ENCODE data around the gene TRANK1.
A peak's percentile ranks its signal among the peaks of the same experiment; 100 is the strongest.

The TRANK1 gene

DNA sequence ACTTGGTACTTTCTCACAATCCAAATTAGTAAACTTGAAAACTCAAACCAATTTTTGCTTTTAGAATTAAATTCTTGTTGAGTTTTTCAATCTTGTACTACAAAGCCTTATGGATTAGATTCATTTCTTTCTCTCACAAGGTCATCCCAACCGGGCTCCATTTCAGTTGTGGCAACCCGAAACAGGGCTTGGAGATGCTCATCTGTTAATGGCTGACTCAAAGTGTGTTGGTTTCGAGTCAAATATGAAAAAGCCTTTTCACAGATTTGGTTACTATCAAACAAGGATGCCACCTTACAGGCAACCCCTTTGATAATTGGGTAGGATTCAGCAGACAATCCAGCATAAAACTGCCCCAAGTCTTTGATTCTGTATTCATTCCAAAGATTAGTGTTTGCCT, 46.3 kb upstream of the TRANK1 start (continued):
- TF ChIP-seq ZNF548 (tag by site-specific recombination; IDR thresholded peaks at IDR 0.05) (no peak), ZNF404 (tag by site-specific recombination; IDR thresholded peaks at IDR 0.05) (no peak)
- TF ChIP-seq, protein P1, sequence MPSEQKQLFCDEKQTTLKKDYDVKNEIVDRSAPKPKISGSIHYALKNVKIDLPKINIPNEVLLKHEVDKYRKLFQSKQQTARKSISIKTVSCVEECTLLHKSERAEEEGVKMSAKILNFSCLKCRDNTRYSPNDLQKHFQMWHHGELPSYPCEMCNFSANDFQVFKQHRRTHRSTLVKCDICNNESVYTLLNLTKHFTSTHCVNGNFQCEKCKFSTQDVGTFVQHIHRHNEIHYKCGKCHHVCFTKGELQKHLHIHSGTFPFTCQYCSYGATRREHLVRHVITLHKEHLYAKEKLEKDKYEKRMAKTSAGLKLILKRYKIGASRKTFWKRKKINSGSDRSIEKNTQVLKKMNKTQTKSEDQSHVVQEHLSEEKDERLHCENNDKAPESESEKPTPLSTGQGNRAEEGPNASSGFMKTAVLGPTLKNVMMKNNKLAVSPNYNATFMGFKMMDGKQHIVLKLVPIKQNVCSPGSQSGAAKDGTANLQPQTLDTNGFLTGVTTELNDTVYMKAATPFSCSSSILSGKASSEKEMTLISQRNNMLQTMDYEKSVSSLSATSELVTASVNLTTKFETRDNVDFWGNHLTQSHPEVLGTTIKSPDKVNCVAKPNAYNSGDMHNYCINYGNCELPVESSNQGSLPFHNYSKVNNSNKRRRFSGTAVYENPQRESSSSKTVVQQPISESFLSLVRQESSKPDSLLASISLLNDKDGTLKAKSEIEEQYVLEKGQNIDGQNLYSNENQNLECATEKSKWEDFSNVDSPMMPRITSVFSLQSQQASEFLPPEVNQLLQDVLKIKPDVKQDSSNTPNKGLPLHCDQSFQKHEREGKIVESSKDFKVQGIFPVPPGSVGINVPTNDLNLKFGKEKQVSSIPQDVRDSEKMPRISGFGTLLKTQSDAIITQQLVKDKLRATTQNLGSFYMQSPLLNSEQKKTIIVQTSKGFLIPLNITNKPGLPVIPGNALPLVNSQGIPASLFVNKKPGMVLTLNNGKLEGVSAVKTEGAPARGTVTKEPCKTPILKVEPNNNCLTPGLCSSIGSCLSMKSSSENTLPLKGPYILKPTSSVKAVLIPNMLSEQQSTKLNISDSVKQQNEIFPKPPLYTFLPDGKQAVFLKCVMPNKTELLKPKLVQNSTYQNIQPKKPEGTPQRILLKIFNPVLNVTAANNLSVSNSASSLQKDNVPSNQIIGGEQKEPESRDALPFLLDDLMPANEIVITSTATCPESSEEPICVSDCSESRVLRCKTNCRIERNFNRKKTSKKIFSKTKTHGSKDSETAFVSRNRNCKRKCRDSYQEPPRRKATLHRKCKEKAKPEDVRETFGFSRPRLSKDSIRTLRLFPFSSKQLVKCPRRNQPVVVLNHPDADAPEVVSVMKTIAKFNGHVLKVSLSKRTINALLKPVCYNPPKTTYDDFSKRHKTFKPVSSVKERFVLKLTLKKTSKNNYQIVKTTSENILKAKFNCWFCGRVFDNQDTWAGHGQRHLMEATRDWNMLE (tag by site-specific recombination; conservative IDR thresholded peaks at IDR 0.05; ENCODE audit: low read depth): no peak

DNA sequence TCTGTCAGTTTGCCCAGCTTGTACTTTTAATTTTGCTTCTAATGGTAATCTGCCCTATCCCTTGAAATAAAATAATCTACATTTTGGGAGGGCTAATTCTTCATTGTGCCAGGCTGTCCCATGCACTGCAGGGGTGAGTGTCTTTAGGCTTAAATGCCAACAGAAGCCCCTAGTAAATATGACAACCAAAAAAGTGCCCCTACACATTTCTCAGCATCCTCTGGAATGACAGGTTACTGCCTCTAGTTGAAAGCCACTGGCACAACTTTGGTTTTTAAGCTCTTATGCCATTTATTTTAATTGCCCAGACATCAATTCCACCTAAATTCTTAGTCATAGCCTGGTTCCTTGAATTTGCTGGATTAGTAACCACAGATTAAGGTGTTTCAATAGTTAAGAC, 44.7 kb upstream of the TRANK1 start:
- H3K27ac ChIP-seq (ENCODE audit: extremely low read depth, low read depth, low read length): no peak overlapping the region
- H3K4me3 ChIP-seq (ENCODE audit: low read depth, low read length): peak overlapping the region; percentile 17
- no peaks in the 10 kb centered on the region for H3K4me1 ChIP-seq (ENCODE audit: control insufficient read depth, insufficient read depth, low read length)
- ChIA-PET CTCF (interaction anchor here (0.6 kb wide), 1 partner anchor 346 kb away, joined by 3 read pairs; no protein-coding TSS in a partner anchor), POLR2A (no interaction called here)
- no peaks in the 10 kb centered on the region for H3K9me3 ChIP-seq (ENCODE audit: control insufficient read depth, insufficient read depth, low read depth, low read length)
- H3K36me3 ChIP-seq (ENCODE audit: control insufficient read depth in 2 of 2, insufficient read depth in 1 of 2, low read length in 2 of 2): peaks cover 6 to 73% of the 10 kb centered on the region in 2 experiments; a peak in 2 of 3 replicates
- TF ChIP-seq ZNF114 (tag by site-specific recombination; IDR thresholded peaks at IDR 0.05): no peak
- TF ChIP-seq, protein P2, sequence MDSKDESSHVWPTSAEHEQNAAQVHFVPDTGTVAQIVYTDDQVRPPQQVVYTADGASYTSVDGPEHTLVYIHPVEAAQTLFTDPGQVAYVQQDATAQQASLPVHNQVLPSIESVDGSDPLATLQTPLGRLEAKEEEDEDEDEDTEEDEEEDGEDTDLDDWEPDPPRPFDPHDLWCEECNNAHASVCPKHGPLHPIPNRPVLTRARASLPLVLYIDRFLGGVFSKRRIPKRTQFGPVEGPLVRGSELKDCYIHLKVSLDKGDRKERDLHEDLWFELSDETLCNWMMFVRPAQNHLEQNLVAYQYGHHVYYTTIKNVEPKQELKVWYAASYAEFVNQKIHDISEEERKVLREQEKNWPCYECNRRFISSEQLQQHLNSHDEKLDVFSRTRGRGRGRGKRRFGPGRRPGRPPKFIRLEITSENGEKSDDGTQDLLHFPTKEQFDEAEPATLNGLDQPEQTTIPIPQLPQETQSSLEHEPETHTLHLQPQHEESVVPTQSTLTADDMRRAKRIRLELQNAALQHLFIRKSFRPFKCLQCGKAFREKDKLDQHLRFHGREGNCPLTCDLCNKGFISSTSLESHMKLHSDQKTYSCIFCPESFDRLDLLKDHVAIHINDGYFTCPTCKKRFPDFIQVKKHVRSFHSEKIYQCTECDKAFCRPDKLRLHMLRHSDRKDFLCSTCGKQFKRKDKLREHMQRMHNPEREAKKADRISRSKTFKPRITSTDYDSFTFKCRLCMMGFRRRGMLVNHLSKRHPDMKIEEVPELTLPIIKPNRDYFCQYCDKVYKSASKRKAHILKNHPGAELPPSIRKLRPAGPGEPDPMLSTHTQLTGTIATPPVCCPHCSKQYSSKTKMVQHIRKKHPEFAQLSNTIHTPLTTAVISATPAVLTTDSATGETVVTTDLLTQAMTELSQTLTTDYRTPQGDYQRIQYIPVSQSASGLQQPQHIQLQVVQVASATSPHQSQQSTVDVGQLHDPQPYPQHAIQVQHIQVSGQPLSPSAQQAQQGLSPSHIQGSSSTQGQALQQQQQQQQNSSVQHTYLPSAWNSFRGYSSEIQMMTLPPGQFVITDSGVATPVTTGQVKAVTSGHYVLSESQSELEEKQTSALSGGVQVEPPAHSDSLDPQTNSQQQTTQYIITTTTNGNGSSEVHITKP (tag by site-specific recombination; IDR thresholded peaks at IDR 0.05): peak; percentile 51; the same call in 1 of the 2 replicates

DNA sequence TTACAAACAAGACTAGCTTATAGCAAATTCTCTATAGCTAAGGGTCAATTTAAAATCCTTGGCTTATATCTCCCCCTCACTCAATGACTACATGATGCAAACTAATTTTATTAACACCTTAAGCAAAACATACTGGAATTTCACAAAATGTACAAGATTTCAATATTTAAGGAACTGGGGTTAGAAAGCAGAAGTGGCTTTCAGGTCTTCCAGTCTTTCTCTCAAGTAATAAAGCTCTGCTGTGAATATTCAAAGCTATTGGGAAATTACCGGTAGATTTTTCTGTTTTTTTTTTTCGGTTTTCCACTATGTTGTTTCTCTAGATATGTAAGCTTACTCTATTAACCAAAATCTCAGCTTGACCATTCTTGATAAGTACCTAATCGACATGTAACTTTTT, 44.2 kb upstream of the TRANK1 start:
- peaks cover 6 to 79% of the 10 kb centered on the region in 2 experiments; a peak in 2 of 3 replicates for H3K36me3 ChIP-seq (ENCODE audit: control insufficient read depth in 2 of 2, insufficient read depth in 1 of 2, low read length in 2 of 2)
- H3K4me3 ChIP-seq (ENCODE audit: low read depth, low read length): no peak overlapping the region; the same call in 1 of the 2 replicates
- no peaks in the 10 kb centered on the region for H3K4me1 ChIP-seq (ENCODE audit: control insufficient read depth, insufficient read depth, low read length)
- POLR2A ChIA-PET: interaction anchor here (0.5 kb wide), 1 partner anchor 161 kb away, joined by 4 read pairs; no protein-coding TSS in a partner anchor
- H3K27ac ChIP-seq (ENCODE audit: extremely low read depth, low read depth, low read length): no peak overlapping the region
- CTCF ChIA-PET: interaction anchor here (0.6 to 1.1 kb wide), 2 partner anchors 31 to 83 kb away, joined by 3 to 4 read pairs; no protein-coding TSS in a partner anchor
- H3K9me3 ChIP-seq (ENCODE audit: control insufficient read depth, insufficient read depth, low read depth, low read length): no peaks in the 10 kb centered on the region
- no peak for TF ChIP-seq ZNF510 (tag by site-specific recombination; IDR thresholded peaks at IDR 0.05; ENCODE audit: insufficient replicate concordance)
- no peak for TF ChIP-seq ZNF777 (tag by site-specific recombination; IDR thresholded peaks at IDR 0.05; ENCODE audit: borderline replicate concordance)
- no peak for TF ChIP-seq ZFP3 (tag by site-specific recombination; IDR thresholded peaks at IDR 0.05; ENCODE audit: low read depth)
- TF ChIP-seq, protein P3, sequence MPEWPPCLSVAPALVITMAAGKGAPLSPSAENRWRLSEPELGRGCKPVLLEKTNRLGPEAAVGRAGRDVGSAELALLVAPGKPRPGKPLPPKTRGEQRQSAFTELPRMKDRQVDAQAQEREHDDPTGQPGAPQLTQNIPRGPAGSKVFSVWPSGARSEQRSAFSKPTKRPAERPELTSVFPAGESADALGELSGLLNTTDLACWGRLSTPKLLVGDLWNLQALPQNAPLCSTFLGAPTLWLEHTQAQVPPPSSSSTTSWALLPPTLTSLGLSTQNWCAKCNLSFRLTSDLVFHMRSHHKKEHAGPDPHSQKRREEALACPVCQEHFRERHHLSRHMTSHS (tag by site-specific recombination; IDR thresholded peaks at IDR 0.05): no peak
- TF ChIP-seq, protein P4, sequence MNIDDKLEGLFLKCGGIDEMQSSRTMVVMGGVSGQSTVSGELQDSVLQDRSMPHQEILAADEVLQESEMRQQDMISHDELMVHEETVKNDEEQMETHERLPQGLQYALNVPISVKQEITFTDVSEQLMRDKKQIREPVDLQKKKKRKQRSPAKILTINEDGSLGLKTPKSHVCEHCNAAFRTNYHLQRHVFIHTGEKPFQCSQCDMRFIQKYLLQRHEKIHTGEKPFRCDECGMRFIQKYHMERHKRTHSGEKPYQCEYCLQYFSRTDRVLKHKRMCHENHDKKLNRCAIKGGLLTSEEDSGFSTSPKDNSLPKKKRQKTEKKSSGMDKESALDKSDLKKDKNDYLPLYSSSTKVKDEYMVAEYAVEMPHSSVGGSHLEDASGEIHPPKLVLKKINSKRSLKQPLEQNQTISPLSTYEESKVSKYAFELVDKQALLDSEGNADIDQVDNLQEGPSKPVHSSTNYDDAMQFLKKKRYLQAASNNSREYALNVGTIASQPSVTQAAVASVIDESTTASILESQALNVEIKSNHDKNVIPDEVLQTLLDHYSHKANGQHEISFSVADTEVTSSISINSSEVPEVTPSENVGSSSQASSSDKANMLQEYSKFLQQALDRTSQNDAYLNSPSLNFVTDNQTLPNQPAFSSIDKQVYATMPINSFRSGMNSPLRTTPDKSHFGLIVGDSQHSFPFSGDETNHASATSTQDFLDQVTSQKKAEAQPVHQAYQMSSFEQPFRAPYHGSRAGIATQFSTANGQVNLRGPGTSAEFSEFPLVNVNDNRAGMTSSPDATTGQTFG (tag by site-specific recombination; IDR thresholded peaks at IDR 0.05; ENCODE audit: borderline replicate concordance): no peak
- no peak for TF ChIP-seq ZNF433 (tag by site-specific recombination; IDR thresholded peaks at IDR 0.05; ENCODE audit: low read depth)
- TF ChIP-seq ZNF211 (tag by site-specific recombination; IDR thresholded peaks at IDR 0.05; ENCODE audit: low read depth): no peak
- TF ChIP-seq, protein P5, sequence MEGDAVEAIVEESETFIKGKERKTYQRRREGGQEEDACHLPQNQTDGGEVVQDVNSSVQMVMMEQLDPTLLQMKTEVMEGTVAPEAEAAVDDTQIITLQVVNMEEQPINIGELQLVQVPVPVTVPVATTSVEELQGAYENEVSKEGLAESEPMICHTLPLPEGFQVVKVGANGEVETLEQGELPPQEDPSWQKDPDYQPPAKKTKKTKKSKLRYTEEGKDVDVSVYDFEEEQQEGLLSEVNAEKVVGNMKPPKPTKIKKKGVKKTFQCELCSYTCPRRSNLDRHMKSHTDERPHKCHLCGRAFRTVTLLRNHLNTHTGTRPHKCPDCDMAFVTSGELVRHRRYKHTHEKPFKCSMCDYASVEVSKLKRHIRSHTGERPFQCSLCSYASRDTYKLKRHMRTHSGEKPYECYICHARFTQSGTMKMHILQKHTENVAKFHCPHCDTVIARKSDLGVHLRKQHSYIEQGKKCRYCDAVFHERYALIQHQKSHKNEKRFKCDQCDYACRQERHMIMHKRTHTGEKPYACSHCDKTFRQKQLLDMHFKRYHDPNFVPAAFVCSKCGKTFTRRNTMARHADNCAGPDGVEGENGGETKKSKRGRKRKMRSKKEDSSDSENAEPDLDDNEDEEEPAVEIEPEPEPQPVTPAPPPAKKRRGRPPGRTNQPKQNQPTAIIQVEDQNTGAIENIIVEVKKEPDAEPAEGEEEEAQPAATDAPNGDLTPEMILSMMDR (tag by site-specific recombination; IDR thresholded peaks at IDR 0.05): no peak
- no peak for TF ChIP-seq FEZF1 (tag by site-specific recombination; IDR thresholded peaks at IDR 0.05)
- no peak for TF ChIP-seq ZFHX2 (tag by site-specific recombination; conservative IDR thresholded peaks at IDR 0.05)
- TF ChIP-seq, protein P6, sequence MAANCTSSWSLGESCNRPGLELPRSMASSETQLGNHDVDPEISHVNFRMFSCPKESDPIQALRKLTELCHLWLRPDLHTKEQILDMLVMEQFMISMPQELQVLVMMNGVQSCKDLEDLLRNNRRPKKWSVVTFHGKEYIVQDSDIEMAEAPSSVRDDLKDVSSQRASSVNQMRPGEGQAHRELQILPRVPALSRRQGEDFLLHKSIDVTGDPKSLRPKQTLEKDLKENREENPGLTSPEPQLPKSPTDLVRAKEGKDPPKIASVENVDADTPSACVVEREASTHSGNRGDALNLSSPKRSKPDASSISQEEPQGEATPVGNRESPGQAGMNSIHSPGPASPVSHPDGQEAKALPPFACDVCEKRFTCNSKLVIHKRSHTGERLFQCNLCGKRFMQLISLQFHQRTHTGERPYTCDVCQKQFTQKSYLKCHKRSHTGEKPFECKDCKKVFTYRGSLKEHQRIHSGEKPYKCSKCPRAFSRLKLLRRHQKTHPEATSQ (tag by site-specific recombination; IDR thresholded peaks at IDR 0.05): no peak
- no peak for TF ChIP-seq BCL11A (tag by site-specific recombination; IDR thresholded peaks at IDR 0.05; ENCODE audit: low read depth)

All from HEK293 (cell line).